GM12891 (cell line): ENCODE results near the gene VARS2.
"Not testable (repeated sequence)": the region's sequence is repeated elsewhere in the genome, so short reads cannot be mapped to it uniquely, and the experiment has no call there.

Source experiments
- DNase-seq: peaks from one replicate; pipeline ENCODE4 v3.0.0; 2011; ENCODE audit warnings: low spot score; ENCODE audit not compliant: insufficient read length
- FAIRE-seq: peaks from 2 replicates; lab custom pipeline; 2011; peaks lifted over from hg19 to GRCh38; lab: Jason Lieb, UNC
- PAX5 ChIP-seq: IDR thresholded peaks from 2 replicates; pipeline ENCODE4 v1.6.1; 2011; ENCODE audit warnings: low read length, moderate library complexity, mild to moderate bottlenecking; ENCODE audit not compliant: insufficient read depth, severe bottlenecking
- POLR2A ChIP-seq: IDR thresholded peaks from 2 replicates; pipeline ENCODE4 v1.6.1; 2011; ENCODE audit warnings: low read depth, low read length, control low read depth
- POLR2AphosphoS5 ChIP-seq: IDR thresholded peaks from 2 replicates; pipeline ENCODE4 v1.6.1; 2011; ENCODE audit warnings: low read depth, low read length, control low read depth
- POU2F2 ChIP-seq: IDR thresholded peaks from 2 replicates; pipeline ENCODE4 v1.6.1; 2011; ENCODE audit warnings: low read depth, mild to moderate bottlenecking, control low read depth, low read length, moderate library complexity
- SPI1 ChIP-seq: IDR thresholded peaks from 2 replicates; pipeline ENCODE4 v1.6.1; 2011; ENCODE audit warnings: low read depth, low read length, control low read depth
- TAF1 ChIP-seq: IDR thresholded peaks from 2 replicates; pipeline ENCODE4 v1.6.1; 2011; ENCODE audit warnings: low read depth, low read length, control low read depth

Gene VARS2

DNA sequence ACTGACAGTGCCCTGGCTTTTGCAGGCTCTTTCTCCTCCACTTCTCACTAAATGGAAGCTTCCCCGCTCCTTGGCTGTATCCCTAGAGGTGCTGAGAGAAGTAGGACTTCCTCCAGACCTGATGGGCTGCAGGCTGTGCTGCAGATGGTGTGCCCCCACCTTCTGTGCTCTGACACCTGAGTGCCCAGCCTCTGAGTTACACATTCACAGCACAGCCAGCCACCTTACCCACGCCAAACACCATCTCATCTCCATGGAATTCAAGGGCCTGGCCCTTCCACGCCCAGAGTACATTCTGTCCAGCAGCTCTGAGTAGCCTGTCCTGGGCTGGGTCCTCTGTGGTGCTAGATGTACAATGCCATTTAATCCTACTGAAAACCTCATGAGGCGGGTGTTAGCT lies 12.6 kb downstream of the VARS2 start:
- TF ChIP-seq POLR2AphosphoS5 (no peak), PAX5 (no peak), SPI1 (no peak), TAF1 (no peak), POLR2A (no peak), POU2F2 (no peak)
- no peak for DNase-seq
- no peak for FAIRE-seq

DNA sequence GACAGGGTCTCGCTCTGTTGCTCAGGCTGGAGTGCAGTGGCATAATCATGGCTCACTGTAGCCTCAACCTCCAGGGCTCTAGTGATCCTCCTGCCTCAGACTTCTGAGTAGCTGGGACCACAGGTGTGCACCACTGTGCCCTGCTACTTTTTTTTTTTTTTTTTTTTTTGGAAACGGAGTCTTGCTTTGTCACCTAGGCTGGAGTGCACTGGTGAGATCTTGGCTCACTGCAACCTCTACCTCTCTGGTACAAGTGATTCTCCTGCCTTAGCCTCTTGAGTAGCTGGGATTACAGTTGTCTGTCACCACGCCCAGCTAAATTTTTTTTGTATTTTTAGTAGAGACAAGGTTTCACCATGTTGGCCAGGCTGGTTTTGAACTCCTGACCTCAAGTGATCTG lies 13.0 kb downstream of the VARS2 start:
- not testable (repeated sequence) for FAIRE-seq

GRCh38 chr6:30928677-30929076 lies 14.6 kb downstream of the VARS2 start:
- FAIRE-seq (no peak), DNase-seq (no peak)
- TF ChIP-seq PAX5 (no peak), TAF1 (no peak), POLR2A (no peak), POU2F2 (no peak), SPI1 (no peak), POLR2AphosphoS5 (no peak)

More for the DNA sequence above, 13.0 kb downstream of the VARS2 start:
- not testable (repeated sequence) for DNase-seq

DNA sequence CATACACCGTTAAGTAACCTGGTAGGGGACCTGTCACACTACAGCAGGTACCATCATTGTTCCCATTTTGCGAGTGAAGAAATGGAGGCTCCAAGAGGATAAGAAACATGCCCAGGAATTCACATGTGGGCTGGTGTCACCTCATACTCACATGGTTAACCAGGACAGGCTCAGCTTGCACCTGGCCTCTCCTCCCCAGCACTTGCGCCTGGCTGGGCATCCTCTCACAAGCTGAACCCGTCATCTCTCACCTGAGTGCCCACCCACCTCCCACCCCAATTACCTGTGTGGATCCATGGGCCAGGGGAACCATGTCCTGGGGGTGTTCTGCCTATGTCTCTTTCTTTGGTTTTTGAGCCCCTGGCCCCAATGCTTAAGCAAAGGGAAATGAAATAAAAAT lies 16.5 kb downstream of the VARS2 start:
- FAIRE-seq (no peak), DNase-seq (no peak)
- TF ChIP-seq SPI1 (no peak), POLR2AphosphoS5 (no peak), PAX5 (no peak), POU2F2 (no peak), POLR2A (no peak), TAF1 (no peak)

DNA sequence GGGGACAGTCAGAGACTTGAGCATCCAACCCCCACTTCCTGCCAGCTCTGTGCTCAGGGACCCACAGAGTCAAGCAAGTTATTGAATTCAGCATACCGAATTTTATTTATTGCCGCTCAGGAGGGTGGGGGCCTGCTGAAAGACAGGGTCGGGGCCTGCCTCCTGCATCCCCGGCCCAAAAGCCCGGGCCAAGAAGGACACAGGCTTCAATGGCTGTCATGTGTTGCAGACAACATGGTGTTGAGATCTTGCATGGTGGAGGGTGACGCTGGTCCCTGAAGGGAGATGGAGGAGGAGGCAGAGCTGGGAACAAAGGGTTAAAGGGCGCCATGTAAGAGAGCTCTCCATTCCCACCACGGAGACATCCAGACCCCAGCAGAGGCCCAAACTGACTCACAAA lies 17.2 kb downstream of the VARS2 start:
- FAIRE-seq: no peak
- no peak for TF ChIP-seq PAX5
- TF ChIP-seq POLR2AphosphoS5: no peak
- TF ChIP-seq POU2F2: no peak
- no peak for TF ChIP-seq SPI1
- no peak for TF ChIP-seq TAF1
- TF ChIP-seq POLR2A: no peak
- DNase-seq: no peak

- TF ChIP-seq PAX5 (no peak), POLR2AphosphoS5 (no peak), TAF1 (no peak), SPI1 (no peak), POLR2A (no peak), POU2F2 (no peak)
- FAIRE-seq (no peak), DNase-seq (no peak)
Observed at GRCh38 chr6:30931969-30932645, 18.1 kb downstream of the VARS2 start, which contains the start of gene SFTA2. TSS of gene SFTA2 (minus strand) at chr6:30932170. CDS start at chr6:30932096, 74 bp downstream.

DNA sequence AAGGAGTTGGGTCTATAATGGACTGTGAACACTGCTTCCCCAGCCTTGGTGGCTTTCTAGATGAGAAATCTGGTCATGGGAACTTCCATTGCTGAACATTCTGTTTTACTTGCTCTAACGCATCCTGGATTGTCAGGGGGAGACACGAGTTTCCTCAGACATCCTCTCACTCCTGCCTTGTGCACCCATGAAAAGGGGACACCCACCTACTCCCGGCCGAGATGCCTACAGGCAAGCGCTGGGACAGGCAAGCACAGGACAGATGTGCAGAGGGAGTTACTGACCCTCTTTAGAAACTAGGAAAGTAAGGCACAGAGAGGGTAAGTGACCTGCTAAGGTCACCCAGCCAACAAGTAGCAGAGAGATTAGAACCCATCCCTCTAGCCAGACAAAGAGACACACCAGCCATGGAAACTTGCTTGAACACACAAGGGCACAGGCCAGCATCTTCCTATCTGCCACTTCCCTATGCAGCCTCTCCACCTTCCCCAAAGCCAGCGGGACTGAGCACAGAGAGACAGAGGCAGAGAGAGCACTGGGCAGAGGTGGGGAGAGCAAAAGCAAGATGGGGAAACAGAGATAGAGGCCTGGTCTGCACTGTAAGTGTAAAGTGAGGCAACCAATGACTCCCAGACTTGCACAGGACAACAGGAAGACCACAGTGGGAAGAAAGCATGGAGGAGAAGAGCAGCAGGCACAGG lies 18.8 kb downstream of the VARS2 start:
- TF ChIP-seq PAX5 (no peak), SPI1 (no peak), POU2F2 (no peak), POLR2AphosphoS5 (no peak), TAF1 (no peak)
- FAIRE-seq (no peak), DNase-seq (no peak)

GRCh38 chr6:30935018-30935417 lies 21.0 kb downstream of the VARS2 start:
- no peak for DNase-seq
- TF ChIP-seq POLR2AphosphoS5 (no peak), POU2F2 (no peak), SPI1 (no peak), TAF1 (no peak), PAX5 (no peak), POLR2A (no peak)
- no peak for FAIRE-seq

GRCh38 chr6:30937265-30937664 lies 23.2 kb downstream of the VARS2 start:
- no peak for FAIRE-seq
- TF ChIP-seq SPI1 (no peak), POLR2AphosphoS5 (no peak), TAF1 (no peak), POU2F2 (no peak), PAX5 (no peak), POLR2A (no peak)
- no peak for DNase-seq

DNA sequence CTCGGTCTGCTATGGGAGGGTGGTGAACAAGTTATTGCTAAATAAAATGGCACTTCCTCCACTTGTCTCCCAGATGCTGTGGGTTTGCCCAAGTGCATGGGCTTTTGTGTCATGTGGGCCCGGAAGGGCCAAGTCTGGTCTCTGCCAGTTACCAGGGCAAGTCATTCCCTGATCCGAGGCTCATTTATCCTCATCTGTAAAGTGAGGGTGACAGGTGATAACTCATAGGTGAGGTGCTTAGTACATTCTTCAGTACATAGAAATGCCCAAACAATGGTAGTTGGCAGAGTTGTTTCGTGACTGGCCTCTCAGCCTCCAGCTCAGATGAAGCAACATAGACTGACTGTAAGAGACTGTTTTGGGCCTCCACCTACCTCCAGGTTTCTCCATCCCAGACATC lies 24.7 kb downstream of the VARS2 start:
- TF ChIP-seq POU2F2 (no peak), SPI1 (no peak), POLR2A (no peak), POLR2AphosphoS5 (no peak), TAF1 (no peak), PAX5 (no peak)
- DNase-seq (no peak), FAIRE-seq (no peak)
